H9 (cell line): Measurements from ENCODE around the gene NRCAM. TPM values are rescaled to one million over a fixed set of nuclear protein-coding genes. Genes with fewer than 3 reads are reported as not detected.

Experiments used
- DNase-seq: peaks from one replicate; pipeline ENCODE4 v3.0.0-alpha.2; 2017
- H2AFZ ChIP-seq: one replicate; pipeline ENCODE4 v1.6.1; 2013; ENCODE audit warnings: mild to moderate bottlenecking, low read length, control low read depth, moderate library complexity
- H2AK5ac ChIP-seq: 2 replicates; pipeline ENCODE4 v1.6.1; 2013; ENCODE audit warnings: low read length, control low read depth, mixed read lengths; ENCODE audit not compliant: insufficient read length
- H2BK120ac ChIP-seq: one replicate; pipeline ENCODE4 v1.6.1; 2013; ENCODE audit warnings: low read depth, mild to moderate bottlenecking, low read length, control low read depth, inconsistent platforms; ENCODE audit not compliant: poor library complexity, severe bottlenecking
- H2BK12ac ChIP-seq: 2 replicates; pipeline ENCODE4 v1.6.1; 2013; ENCODE audit warnings: low read length, control low read depth, mixed read lengths, low read depth; ENCODE audit not compliant: insufficient read length
- H2BK15ac ChIP-seq: 2 replicates; pipeline ENCODE4 v1.6.1; 2013; ENCODE audit warnings: low read depth, low read length, control low read depth
- H2BK20ac ChIP-seq: one replicate; pipeline ENCODE4 v1.6.1; 2013; ENCODE audit warnings: low read depth, mild to moderate bottlenecking, low read length, control low read depth, inconsistent platforms; ENCODE audit not compliant: poor library complexity, severe bottlenecking
- H2BK5ac ChIP-seq: 2 replicates; pipeline ENCODE4 v1.6.1; 2013; ENCODE audit warnings: low read length, control low read depth, mixed read lengths; ENCODE audit not compliant: insufficient read length
- H3K14ac ChIP-seq: 2 replicates; pipeline ENCODE4 v1.6.1; 2013; ENCODE audit warnings: low read length, control low read depth; ENCODE audit not compliant: insufficient read depth
- H3K18ac ChIP-seq: 2 replicates; pipeline ENCODE4 v1.6.1; 2013; ENCODE audit warnings: low read depth, mild to moderate bottlenecking, mixed read lengths, low read length, control low read depth; ENCODE audit not compliant: insufficient read length
- H3K23ac ChIP-seq: 2 replicates; pipeline ENCODE4 v1.6.1; 2013; ENCODE audit warnings: low read length, control low read depth, mixed read lengths, low read depth; ENCODE audit not compliant: insufficient read length
- H3K23me2 ChIP-seq: 2 replicates; pipeline ENCODE4 v1.6.1; 2013; ENCODE audit warnings: low read depth, mild to moderate bottlenecking, mixed read lengths, low read length, control low read depth; ENCODE audit not compliant: insufficient read length, poor library complexity, severe bottlenecking
- H3K27ac ChIP-seq: 2 replicates; pipeline ENCODE4 v1.5.1; 2013; ENCODE audit warnings: low read length, control low read depth, mixed read lengths, low read depth; ENCODE audit not compliant: insufficient read length
- H3K27me3 ChIP-seq: 2 replicates; pipeline ENCODE4 v1.6.1; 2013; ENCODE audit warnings: low read length, control low read depth, inconsistent platforms; ENCODE audit not compliant: insufficient read depth
- H3K4ac ChIP-seq: 2 replicates; pipeline ENCODE4 v1.6.1; 2013; ENCODE audit warnings: low read depth, mild to moderate bottlenecking, control low read depth, inconsistent platforms, low read length, moderate library complexity
- H3K4me1 ChIP-seq: 2 replicates; pipeline ENCODE4 v1.6.1; 2013; ENCODE audit warnings: low read length, control low read depth, inconsistent platforms; ENCODE audit not compliant: insufficient read depth
- H3K4me2 ChIP-seq: 2 replicates; pipeline ENCODE4 v1.6.1; 2013; ENCODE audit warnings: low read length, control low read depth, mixed read lengths; ENCODE audit not compliant: insufficient read length, insufficient read depth
- H3K56ac ChIP-seq: 2 replicates; pipeline ENCODE4 v1.6.1; 2013; ENCODE audit warnings: low read depth, mild to moderate bottlenecking, mixed read lengths, low read length, control low read depth; ENCODE audit not compliant: insufficient read length
- H3K79me1 ChIP-seq: 2 replicates; pipeline ENCODE4 v1.6.1; 2013; ENCODE audit warnings: low read depth, mild to moderate bottlenecking, moderate library complexity, low read length, control low read depth, inconsistent platforms; ENCODE audit not compliant: insufficient read depth, poor library complexity, severe bottlenecking
- H3K79me2 ChIP-seq: 2 replicates; pipeline ENCODE4 v1.6.1; 2013; ENCODE audit warnings: low read length, control low read depth, inconsistent platforms; ENCODE audit not compliant: insufficient read depth
- H3K9ac ChIP-seq: 2 replicates; pipeline ENCODE4 v1.6.1; 2013; ENCODE audit warnings: low read length, control low read depth, mixed read lengths; ENCODE audit not compliant: insufficient read length; ENCODE audit errors: extremely low read depth
- H3K9me3 ChIP-seq: one replicate; pipeline ENCODE4 v1.6.1; 2013; ENCODE audit warnings: low read depth, low read length, inconsistent platforms; ENCODE audit not compliant: control insufficient read depth
- H3T11ph ChIP-seq: one replicate; pipeline ENCODE4 v1.6.1; 2013; ENCODE audit warnings: mild to moderate bottlenecking, low read length, control low read depth, inconsistent platforms
- H4K20me1 ChIP-seq: one replicate; pipeline ENCODE4 v1.6.1; 2013; ENCODE audit not compliant: control insufficient read depth, insufficient read length, insufficient read depth
- H4K5ac ChIP-seq: 2 replicates; pipeline ENCODE4 v1.6.1; 2013; ENCODE audit warnings: low read depth, mild to moderate bottlenecking, mixed read lengths, low read length, control low read depth; ENCODE audit not compliant: insufficient read length
- H4K8ac ChIP-seq: replicated peaks from 2 replicates; pipeline ENCODE4 v1.6.1; 2013; ENCODE audit warnings: low read length, control low read depth, mixed read lengths, low read depth; ENCODE audit not compliant: insufficient read length
- H4K91ac ChIP-seq: 2 replicates; pipeline ENCODE4 v1.6.1; 2013; ENCODE audit warnings: low read depth, mild to moderate bottlenecking, moderate library complexity, mixed read lengths, low read length, control low read depth; ENCODE audit not compliant: insufficient read length
- H3K27ac Mint-ChIP-seq, 3 experiments: 2 replicates in 2 of 3; 3 replicates in 1 of 3; pipeline ENCODE4 v1.8.0; 2020 to 2021; ENCODE audit warnings: mixed read lengths in 3 of 3, mild to moderate bottlenecking in 1 of 3, moderate library complexity in 1 of 3
- H3K27me3 Mint-ChIP-seq: 2 replicates; pipeline ENCODE4 v1.8.0; 2021; ENCODE audit warnings: low read depth, mild to moderate bottlenecking, moderate library complexity, mixed read lengths
- H3K36me3 Mint-ChIP-seq, 3 experiments: 2 replicates in 2 of 3; 3 replicates in 1 of 3; pipeline ENCODE4 v1.8.0; 2020 to 2021; ENCODE audit warnings: low read depth in 3 of 3, mixed read lengths in 3 of 3; ENCODE audit not compliant: insufficient read depth in 1 of 3
- H3K4me1 Mint-ChIP-seq, 2 experiments: 2 replicates each; pipeline ENCODE4 v1.8.0; 2020; ENCODE audit warnings: mixed read lengths in 2 of 2
- H3K4me3 Mint-ChIP-seq, 2 experiments: 2 replicates in 1 of 2; 3 replicates in 1 of 2; pipeline ENCODE4 v1.8.0; 2020 to 2021; ENCODE audit warnings: mild to moderate bottlenecking in 2 of 2, mixed read lengths in 2 of 2, moderate library complexity in 1 of 2
- H3K9me3 Mint-ChIP-seq, 2 experiments: 2 replicates in 1 of 2; 3 replicates in 1 of 2; pipeline ENCODE4 v1.8.0; 2020; ENCODE audit warnings: mild to moderate bottlenecking in 2 of 2, mixed read lengths in 2 of 2, moderate library complexity in 1 of 2
- WGBS: extraction: QIAGEN DNeasy Blood & Tissue Kit; methylation state at CpG from one replicate; pipeline ENCODE4 v1.1.7; 2013; ENCODE audit warnings: missing lambda C conversion rate, low lambda C conversion rate, mixed read lengths; ENCODE audit not compliant: insufficient read length; ENCODE audit errors: extremely low coverage; 5-methylcytosine and 5-hydroxymethylcytosine counted together
- total RNA-seq: library from RNA; stranded (reverse); gene quantifications from 2 replicates; pipeline ENCODE4 v1.2.1, GENCODE V29; 2021
- TF ChIP-seq, protein P1 (sequence below): fragments of 200-600 bp; sonication (generic); conservative IDR thresholded peaks from 3 replicates; pipeline ENCODE4 v1.8.0; 2021; ENCODE audit warnings: antibody characterized with exemption, mild to moderate bottlenecking

The NRCAM gene
- total RNA-seq, 1 experiment from 2014 or later: 2.3 TPM

DNA sequence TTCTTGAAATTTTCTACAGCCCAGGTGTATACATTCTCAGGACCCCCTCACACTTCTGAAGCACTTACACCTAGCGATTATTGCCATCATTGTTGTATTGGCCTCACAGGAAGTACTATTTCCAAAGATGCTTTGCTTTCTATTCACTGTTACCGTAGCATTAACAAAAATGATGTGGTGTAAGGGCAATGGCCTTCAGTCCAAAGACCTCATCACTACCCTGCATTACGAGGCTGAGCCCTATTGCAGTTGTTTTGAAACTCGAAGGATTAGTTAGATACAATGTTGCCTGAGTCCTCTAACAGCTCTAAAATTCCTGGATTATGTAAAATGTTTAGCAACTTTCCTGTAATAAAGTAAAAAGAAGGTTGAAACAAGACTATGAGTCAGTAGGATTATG, 2.9 kb downstream of the NRCAM start:
- H2AFZ ChIP-seq: no peak overlapping the region
- H2BK15ac ChIP-seq: no peak overlapping the region
- no peak overlapping the region for H3K9ac ChIP-seq
- H2BK120ac ChIP-seq: no peak overlapping the region
- no peaks in the 10 kb centered on the region for H3K9me3 ChIP-seq
- H3K79me2 ChIP-seq: no peaks in the 10 kb centered on the region
- peaks cover 22% of the 10 kb centered on the region; the same call in 1 of the 2 replicates for H3K27me3 ChIP-seq
- H3K14ac ChIP-seq: no peak overlapping the region
- Mint-ChIP-seq H3K27ac (no peak overlapping the region), H3K27me3 (peaks cover 57% of the 10 kb centered on the region), H3K9me3 (no peaks in the 10 kb centered on the region), H3K4me3 (no peak overlapping the region), H3K36me3 (peaks cover 0 to 1% (median 0%) of the 10 kb centered on the region in 3 experiments; a peak in 1 of 7 replicates), H3K4me1 (peaks cover 36 to 52% of the 10 kb centered on the region in 2 experiments)
- peaks cover 25% of the 10 kb centered on the region for H3K23me2 ChIP-seq
- no peak overlapping the region for H2BK5ac ChIP-seq
- TF ChIP-seq, protein P1, sequence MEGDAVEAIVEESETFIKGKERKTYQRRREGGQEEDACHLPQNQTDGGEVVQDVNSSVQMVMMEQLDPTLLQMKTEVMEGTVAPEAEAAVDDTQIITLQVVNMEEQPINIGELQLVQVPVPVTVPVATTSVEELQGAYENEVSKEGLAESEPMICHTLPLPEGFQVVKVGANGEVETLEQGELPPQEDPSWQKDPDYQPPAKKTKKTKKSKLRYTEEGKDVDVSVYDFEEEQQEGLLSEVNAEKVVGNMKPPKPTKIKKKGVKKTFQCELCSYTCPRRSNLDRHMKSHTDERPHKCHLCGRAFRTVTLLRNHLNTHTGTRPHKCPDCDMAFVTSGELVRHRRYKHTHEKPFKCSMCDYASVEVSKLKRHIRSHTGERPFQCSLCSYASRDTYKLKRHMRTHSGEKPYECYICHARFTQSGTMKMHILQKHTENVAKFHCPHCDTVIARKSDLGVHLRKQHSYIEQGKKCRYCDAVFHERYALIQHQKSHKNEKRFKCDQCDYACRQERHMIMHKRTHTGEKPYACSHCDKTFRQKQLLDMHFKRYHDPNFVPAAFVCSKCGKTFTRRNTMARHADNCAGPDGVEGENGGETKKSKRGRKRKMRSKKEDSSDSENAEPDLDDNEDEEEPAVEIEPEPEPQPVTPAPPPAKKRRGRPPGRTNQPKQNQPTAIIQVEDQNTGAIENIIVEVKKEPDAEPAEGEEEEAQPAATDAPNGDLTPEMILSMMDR: no peak
- no peak overlapping the region for H3K27ac ChIP-seq
- no peak overlapping the region for H3T11ph ChIP-seq
- H2AK5ac ChIP-seq: no peak overlapping the region
- H3K23ac ChIP-seq: no peak overlapping the region
- H3K4me2 ChIP-seq: no peak overlapping the region
- no CpG with 5 or more reads among the region's 4 CpGs for WGBS
- H3K4ac ChIP-seq: no peak overlapping the region
- no peak overlapping the region for H2BK12ac ChIP-seq
- no peak overlapping the region for H2BK20ac ChIP-seq
- no peak overlapping the region for H4K91ac ChIP-seq
- no peak overlapping the region for H4K8ac ChIP-seq
- no peak overlapping the region for H4K5ac ChIP-seq
- DNase-seq: no peak
- no peak overlapping the region for H3K18ac ChIP-seq
- H3K4me1 ChIP-seq: peaks cover 9% of the 10 kb centered on the region
- H4K20me1 ChIP-seq: no peaks in the 10 kb centered on the region
- H3K79me1 ChIP-seq: no peaks in the 10 kb centered on the region
- no peak overlapping the region for H3K56ac ChIP-seq
